Loucy (cell line): ENCODE measurements around the gene HARS1.
"Not testable (repeated sequence)": the region's sequence is repeated elsewhere in the genome, so short reads cannot be mapped to it uniquely, and the experiment has no call there.

ENCODE experiments used
- H2AFZ ChIP-seq: fragments of 200-600 bp; sonication (generic); 2 replicates; pipeline ENCODE4 v1.6.0; 2016; ENCODE audit warnings: antibody characterized with exemption, mild to moderate bottlenecking, low read length, moderate library complexity
- H3F3A ChIP-seq: fragments of 200-600 bp; 2 replicates; pipeline ENCODE4 v1.6.0; 2016; ENCODE audit warnings: antibody characterized with exemption, low read depth, mild to moderate bottlenecking
- H3K27me3 ChIP-seq: fragments of 200-600 bp; sonication (generic); 2 replicates; pipeline ENCODE4 v1.6.1; 2014; ENCODE audit warnings: low read length, mild to moderate bottlenecking; ENCODE audit not compliant: insufficient read depth, poor library complexity, severe bottlenecking
- H3K36me3 ChIP-seq: fragments of 200-600 bp; sonication (generic); 2 replicates; pipeline ENCODE4 v1.6.1; 2016; ENCODE audit warnings: low read length; ENCODE audit not compliant: insufficient read depth
- H3K4me1 ChIP-seq: fragments of 200-600 bp; sonication (generic); 2 replicates; pipeline ENCODE4 v1.5.1; 2014; ENCODE audit warnings: low read length, mild to moderate bottlenecking; ENCODE audit not compliant: insufficient read depth, poor library complexity, severe bottlenecking
- H3K4me2 ChIP-seq: fragments of 200-600 bp; sonication (generic); 2 replicates; pipeline ENCODE4 v1.6.0; 2014; ENCODE audit warnings: antibody characterized with exemption, low read length, low read depth, mild to moderate bottlenecking; ENCODE audit not compliant: poor library complexity, severe bottlenecking
- H3K4me3 ChIP-seq: fragments of 200-600 bp; sonication (generic); 2 replicates; pipeline ENCODE4 v1.5.1; 2014; ENCODE audit warnings: low read length, mild to moderate bottlenecking, mixed read lengths; ENCODE audit not compliant: poor library complexity, severe bottlenecking
- H3K79me2 ChIP-seq: fragments of 200-600 bp; sonication (generic); 2 replicates; pipeline ENCODE4 v1.6.1; 2014; ENCODE audit warnings: low read length; ENCODE audit not compliant: insufficient read depth
- H3K9ac ChIP-seq: fragments of 200-600 bp; sonication (generic); 2 replicates; pipeline ENCODE4 v1.6.0; 2014; ENCODE audit warnings: mild to moderate bottlenecking, low read depth, low read length, moderate library complexity; ENCODE audit not compliant: poor library complexity, severe bottlenecking
- H3K9me2 ChIP-seq: fragments of 200-600 bp; sonication (generic); replicated peaks from 2 replicates; pipeline ENCODE4 v1.6.1; 2016; ENCODE audit warnings: low read depth, low read length, mixed read lengths
- H3K9me3 ChIP-seq: fragments of 200-600 bp; sonication (generic); 2 replicates; pipeline ENCODE4 v1.6.1; 2014; ENCODE audit warnings: mild to moderate bottlenecking, antibody characterized with exemption, low read length, low read depth; ENCODE audit not compliant: insufficient read depth
- H4K20me1 ChIP-seq: fragments of 200-600 bp; sonication (generic); 2 replicates; pipeline ENCODE4 v1.6.0; 2014; ENCODE audit warnings: antibody characterized with exemption, low read length, mild to moderate bottlenecking; ENCODE audit not compliant: insufficient read depth, poor library complexity, severe bottlenecking
- EZH2phosphoT487 ChIP-seq: fragments of 200-600 bp; IDR thresholded peaks from 2 replicates; pipeline ENCODE4 v1.6.1; 2018; ENCODE audit warnings: antibody characterized with exemption, mild to moderate bottlenecking, moderate library complexity, borderline replicate concordance
- TF ChIP-seq, protein P1 (sequence below): fragments of 200-600 bp; sonication (generic); conservative IDR thresholded peaks from 2 replicates; pipeline ENCODE4 v1.5.1; 2014; ENCODE audit warnings: mild to moderate bottlenecking, antibody characterized with exemption, low read length

Gene HARS1

DNA sequence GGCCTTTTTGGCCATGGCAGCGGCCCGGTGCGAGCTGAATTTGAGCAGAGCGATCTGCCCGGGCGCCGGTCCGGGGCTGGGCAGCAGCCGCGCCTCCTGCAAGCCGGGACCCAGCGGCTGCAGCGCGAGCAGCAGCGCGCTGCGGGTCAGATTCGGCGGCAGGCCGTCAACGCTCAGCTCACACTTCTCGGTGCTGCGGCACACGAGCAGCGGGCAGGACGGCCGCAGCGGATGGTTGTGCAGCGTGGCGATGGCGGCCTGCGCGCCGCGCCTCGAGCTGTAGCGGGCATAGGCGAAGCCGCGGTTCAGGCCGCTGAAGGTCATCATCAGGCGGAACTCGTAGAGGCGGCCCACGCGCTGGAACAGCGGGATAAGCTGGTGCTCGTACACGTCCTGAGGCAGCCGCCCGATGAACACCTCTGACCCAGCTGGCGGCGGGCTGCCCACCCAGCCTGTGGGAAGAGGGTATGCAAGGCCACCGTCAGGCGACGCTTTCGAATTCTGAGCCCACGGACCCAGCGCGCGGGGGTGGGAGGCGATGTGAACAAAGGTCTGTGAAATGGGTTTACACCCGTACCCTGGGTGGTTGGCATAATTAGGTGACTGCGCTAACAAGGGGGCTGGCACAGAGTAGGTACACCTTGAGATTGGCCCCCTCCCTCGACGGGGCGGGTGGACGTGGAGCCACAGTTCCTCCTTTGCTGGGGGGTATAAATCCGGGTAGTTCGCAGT is 18.5 kb downstream of the HARS1 start:
- TF ChIP-seq EZH2phosphoT487: no peak
- TF ChIP-seq, protein P1, sequence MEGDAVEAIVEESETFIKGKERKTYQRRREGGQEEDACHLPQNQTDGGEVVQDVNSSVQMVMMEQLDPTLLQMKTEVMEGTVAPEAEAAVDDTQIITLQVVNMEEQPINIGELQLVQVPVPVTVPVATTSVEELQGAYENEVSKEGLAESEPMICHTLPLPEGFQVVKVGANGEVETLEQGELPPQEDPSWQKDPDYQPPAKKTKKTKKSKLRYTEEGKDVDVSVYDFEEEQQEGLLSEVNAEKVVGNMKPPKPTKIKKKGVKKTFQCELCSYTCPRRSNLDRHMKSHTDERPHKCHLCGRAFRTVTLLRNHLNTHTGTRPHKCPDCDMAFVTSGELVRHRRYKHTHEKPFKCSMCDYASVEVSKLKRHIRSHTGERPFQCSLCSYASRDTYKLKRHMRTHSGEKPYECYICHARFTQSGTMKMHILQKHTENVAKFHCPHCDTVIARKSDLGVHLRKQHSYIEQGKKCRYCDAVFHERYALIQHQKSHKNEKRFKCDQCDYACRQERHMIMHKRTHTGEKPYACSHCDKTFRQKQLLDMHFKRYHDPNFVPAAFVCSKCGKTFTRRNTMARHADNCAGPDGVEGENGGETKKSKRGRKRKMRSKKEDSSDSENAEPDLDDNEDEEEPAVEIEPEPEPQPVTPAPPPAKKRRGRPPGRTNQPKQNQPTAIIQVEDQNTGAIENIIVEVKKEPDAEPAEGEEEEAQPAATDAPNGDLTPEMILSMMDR: no peak
- Histone ChIP-seq H3K4me1 (peaks cover 2% of the 10 kb centered on the region), H4K20me1 (peaks cover 4% of the 10 kb centered on the region), H3K27me3 (no peaks in the 10 kb centered on the region), H3K9ac (no peak overlapping the region), H3K79me2 (peaks cover 7% of the 10 kb centered on the region; the same call in 1 of the 2 replicates), H3K9me3 (no peaks in the 10 kb centered on the region), H2AFZ (no peak overlapping the region), H3K36me3 (peaks cover 74% of the 10 kb centered on the region; the same call in 1 of the 2 replicates), H3K9me2 (no peaks in the 10 kb centered on the region), H3F3A (no peaks in the 10 kb centered on the region), H3K4me3 (no peak overlapping the region), H3K4me2 (no peak overlapping the region)

DNA sequence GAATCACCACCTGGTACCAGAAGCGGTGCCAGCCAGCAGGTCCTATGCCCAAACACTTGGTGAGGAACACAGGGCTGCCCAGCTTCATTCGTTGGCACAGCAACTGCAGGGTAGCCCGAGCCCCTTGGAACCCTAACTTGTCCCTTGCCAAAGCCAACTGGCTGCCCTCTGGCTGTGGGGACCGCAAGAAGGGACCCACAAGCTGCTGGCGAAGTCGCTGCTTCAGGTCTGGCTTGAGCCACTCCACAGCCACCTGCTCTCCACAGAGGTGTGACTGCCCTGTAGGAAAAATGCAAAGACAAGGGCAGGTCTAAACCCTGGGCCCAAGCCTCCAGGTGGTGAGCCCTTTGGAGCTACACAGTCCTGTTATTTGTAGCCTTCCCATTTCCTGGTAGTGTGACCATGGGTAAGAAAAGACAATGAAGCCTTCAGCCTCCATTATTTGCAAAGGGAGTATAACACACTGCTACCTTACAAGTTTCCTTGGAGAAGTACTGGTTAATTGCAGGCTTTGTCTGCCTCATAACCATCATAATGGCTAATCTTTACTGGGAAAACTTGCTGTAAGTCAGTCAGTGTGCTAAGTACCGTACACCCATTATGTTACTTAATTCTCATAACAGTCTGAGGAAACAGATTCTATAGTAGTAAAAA is 19.6 kb downstream of the HARS1 start:
- Histone ChIP-seq H3K36me3 (peaks cover 63% of the 10 kb centered on the region; the same call in 1 of the 2 replicates), H3K4me1 (peaks cover 12% of the 10 kb centered on the region), H3K4me3 (no peak overlapping the region), H3F3A (no peaks in the 10 kb centered on the region), H3K9me3 (no peaks in the 10 kb centered on the region), H4K20me1 (peaks cover 14% of the 10 kb centered on the region), H2AFZ (no peak overlapping the region), H3K79me2 (peaks cover 17% of the 10 kb centered on the region), H3K4me2 (no peak overlapping the region), H3K9ac (no peak overlapping the region), H3K27me3 (no peaks in the 10 kb centered on the region), H3K9me2 (no peaks in the 10 kb centered on the region)
- no peak for TF ChIP-seq EZH2phosphoT487
- TF ChIP-seq, protein P1: no peak

DNA sequence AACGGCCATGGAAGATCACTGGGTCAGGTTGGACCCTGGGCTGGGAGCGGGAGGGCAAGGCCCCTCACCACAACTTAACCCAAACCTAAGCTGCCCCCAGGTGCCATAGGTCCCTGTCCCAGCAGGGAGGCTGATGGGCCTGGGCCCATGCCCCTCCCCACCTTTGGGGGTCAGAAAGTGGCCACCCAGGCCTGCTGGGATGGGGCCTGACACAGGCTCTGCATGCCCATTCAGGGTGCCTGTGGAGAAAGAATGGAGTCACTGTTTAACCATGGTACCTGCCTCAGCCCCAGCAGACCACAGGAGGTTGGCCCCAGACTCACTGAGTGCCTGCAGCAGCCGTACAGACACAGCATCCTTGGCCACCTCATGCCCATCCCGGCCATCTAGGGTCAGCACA is 20.1 kb downstream of the HARS1 start:
- not testable (repeated sequence) for H2AFZ ChIP-seq, H3F3A ChIP-seq, H3K4me3 ChIP-seq, H3K9me2 ChIP-seq, H3K4me2 ChIP-seq, H3K27me3 ChIP-seq, H3K9me3 ChIP-seq, H3K9ac ChIP-seq
- Histone ChIP-seq H3K4me1 (peaks cover 16% of the 10 kb centered on the region), H3K79me2 (peaks cover 23% of the 10 kb centered on the region), H3K36me3 (peaks cover 58% of the 10 kb centered on the region; the same call in 1 of the 2 replicates), H4K20me1 (peaks cover 18% of the 10 kb centered on the region)
